Effector memory CD8-positive, alpha-beta T cell (primary cell): ENCODE data around the gene FLYWCH1.

Source experiments
- ATAC-seq: fragments of 150-1000 bp; cut with Tn5 transposase; replicated peaks from 2 replicates; pipeline ENCODE4 v1.10.0; 2021; ENCODE audit warnings: mild to moderate bottlenecking, moderate library complexity
- DNase-seq, 3 experiments: peaks; one replicate each; pipeline ENCODE4 v3.0.0; 2021
- H3K27ac Mint-ChIP-seq, 2 donors: one replicate each; pipeline ENCODE4 v1.8.0; 2022; ENCODE audit warnings: mild to moderate bottlenecking in 2 of 2, mixed read lengths in 2 of 2, moderate library complexity in 2 of 2
- H3K27me3 Mint-ChIP-seq, 2 donors: one replicate each; pipeline ENCODE4 v1.8.0; 2022; ENCODE audit warnings: mixed read lengths in 2 of 2
- H3K36me3 Mint-ChIP-seq: one replicate; pipeline ENCODE4 v1.8.0; 2022; ENCODE audit warnings: mild to moderate bottlenecking, moderate library complexity, mixed read lengths; ENCODE audit not compliant: insufficient read depth
- H3K4me1 Mint-ChIP-seq, 2 donors: one replicate each; pipeline ENCODE4 v1.8.0; 2022; ENCODE audit warnings: low read depth in 2 of 2, mixed read lengths in 2 of 2
- H3K4me3 Mint-ChIP-seq, 2 donors: one replicate each; pipeline ENCODE4 v1.8.0; 2022; ENCODE audit warnings: mild to moderate bottlenecking in 2 of 2, mixed read lengths in 2 of 2, moderate library complexity in 2 of 2
- H3K9me3 Mint-ChIP-seq, 2 donors: one replicate each; pipeline ENCODE4 v1.8.0; 2022; ENCODE audit warnings: mixed read lengths in 2 of 2

FLYWCH1 gene

DNA sequence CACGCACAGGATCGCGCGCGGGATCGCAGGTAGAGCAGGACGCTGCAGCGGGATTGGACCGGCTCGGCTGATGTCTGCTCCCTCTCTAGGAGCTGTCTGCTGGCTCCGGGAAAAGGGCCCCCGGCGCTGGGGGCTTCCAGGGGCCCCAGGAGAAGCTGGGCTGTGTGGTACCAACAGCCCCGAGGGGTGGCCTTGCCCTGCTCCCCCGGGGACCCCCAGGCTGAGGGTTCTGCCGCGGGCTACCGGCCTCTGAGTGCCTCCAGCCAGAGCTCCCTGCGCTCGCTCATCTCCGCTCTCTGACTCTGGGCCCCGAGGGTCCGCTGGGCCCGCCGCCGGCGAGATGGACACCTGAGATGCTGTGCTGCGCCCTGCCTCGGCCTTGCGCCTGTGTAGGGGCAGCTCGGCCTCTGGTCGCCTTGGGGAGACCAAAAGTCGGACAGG lies 56.0 kb downstream of the FLYWCH1 start:
- no peak for ATAC-seq
- no peaks in the 10 kb centered on the region for H3K9me3 Mint-ChIP-seq

DNA sequence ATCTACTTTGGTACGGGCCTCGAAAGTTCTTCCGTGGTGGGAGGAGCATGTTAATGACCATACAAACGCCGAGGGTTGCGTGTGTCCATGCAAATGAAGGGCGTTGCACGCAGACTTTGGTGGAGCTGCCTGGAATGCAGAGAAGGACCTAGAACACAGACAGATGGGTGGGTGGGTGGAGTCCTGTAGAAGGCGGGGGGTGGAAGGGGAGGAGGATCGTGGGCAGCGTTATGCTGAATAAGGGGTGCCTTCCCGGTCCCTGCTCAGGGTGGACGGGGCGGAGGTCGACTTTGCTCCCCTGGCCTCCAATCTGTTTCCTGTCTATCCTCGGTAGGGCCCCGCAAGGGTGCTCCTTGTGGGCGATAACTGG lies 56.6 kb downstream of the FLYWCH1 start:
- Mint-ChIP-seq H3K27me3 (peaks cover 18 to 41% of the 10 kb centered on the region in 2 donors), H3K27ac (no peak overlapping the region), H3K9me3 (no peaks in the 10 kb centered on the region), H3K4me1 (peaks cover 11 to 23% of the 10 kb centered on the region in 2 donors), H3K4me3 (peak overlapping the region; percentile 52 to 76), H3K36me3 (peaks cover 4% of the 10 kb centered on the region)
- no peak for ATAC-seq
- no peak for DNase-seq

More for the DNA sequence above, 56.0 kb downstream of the FLYWCH1 start:
- Mint-ChIP-seq H3K36me3 (peaks cover 4% of the 10 kb centered on the region), H3K27ac (no peak overlapping the region), H3K27me3 (peaks cover 18 to 47% of the 10 kb centered on the region in 2 donors), H3K4me3 (peak overlapping the region; percentile 52 to 76), H3K4me1 (peaks cover 11 to 23% of the 10 kb centered on the region in 2 donors)
- DNase-seq = no peak

DNA sequence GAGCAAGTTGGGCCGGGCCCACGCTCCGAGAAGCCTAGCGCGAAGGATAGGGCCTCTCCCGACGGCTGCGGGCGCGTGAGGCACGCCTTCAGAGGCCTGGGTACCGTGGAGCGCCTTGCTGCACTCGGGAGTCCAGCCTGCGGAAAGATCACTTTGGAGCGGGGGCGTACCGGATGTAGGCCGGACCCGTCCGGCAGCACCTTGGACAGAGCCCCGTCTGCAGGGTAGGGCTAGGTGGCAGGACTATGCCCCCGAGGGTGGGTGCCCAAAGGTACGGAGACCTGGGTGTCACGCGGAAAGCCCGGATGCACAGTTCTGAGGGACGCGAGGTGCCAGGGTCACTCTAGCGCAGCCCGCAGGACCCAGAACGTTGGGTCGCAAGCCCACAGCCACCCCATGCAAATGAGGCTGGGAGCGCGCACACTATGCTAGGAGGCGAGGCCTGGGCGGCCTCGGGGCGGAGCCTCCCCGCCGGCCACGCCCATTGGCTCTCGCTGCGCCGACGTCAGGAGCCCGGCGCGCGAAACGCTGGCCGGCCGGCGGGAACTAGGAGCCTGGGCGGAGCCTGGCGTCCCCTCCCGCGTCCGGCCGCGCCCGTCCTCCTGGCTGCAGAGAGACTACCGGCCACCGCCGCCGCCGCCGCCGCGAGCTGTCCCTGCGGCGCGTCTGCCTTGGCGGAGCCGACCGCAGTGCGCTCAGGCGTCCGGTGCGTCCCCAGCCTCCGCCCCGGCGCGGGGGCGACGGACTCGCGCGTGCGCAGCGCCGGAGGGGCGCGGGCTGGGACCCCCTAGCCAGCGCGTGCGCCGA lies 57.2 kb downstream of the FLYWCH1 start, which contains the start of gene PAQR4:
Gene PAQR4, plus strand, starts transcription at position 611 of the 807 bp plus-strand sequence. CDS start 327 bp downstream, outside the sequence.
- Mint-ChIP-seq H3K9me3 (no peaks in the 10 kb centered on the region), H3K4me1 (peaks cover 11 to 20% of the 10 kb centered on the region in 2 donors), H3K4me3 (peak within 1 kb of the TSS; percentile 52 to 76), H3K27ac (no peak within 1 kb of the TSS), H3K27me3 (peaks cover 13 to 35% of the 10 kb centered on the region in 2 donors), H3K36me3 (peaks cover 4% of the 10 kb centered on the region)
- peak; percentile 59 to 76 (median 73) for DNase-seq
- peak; percentile 77 for ATAC-seq

DNA sequence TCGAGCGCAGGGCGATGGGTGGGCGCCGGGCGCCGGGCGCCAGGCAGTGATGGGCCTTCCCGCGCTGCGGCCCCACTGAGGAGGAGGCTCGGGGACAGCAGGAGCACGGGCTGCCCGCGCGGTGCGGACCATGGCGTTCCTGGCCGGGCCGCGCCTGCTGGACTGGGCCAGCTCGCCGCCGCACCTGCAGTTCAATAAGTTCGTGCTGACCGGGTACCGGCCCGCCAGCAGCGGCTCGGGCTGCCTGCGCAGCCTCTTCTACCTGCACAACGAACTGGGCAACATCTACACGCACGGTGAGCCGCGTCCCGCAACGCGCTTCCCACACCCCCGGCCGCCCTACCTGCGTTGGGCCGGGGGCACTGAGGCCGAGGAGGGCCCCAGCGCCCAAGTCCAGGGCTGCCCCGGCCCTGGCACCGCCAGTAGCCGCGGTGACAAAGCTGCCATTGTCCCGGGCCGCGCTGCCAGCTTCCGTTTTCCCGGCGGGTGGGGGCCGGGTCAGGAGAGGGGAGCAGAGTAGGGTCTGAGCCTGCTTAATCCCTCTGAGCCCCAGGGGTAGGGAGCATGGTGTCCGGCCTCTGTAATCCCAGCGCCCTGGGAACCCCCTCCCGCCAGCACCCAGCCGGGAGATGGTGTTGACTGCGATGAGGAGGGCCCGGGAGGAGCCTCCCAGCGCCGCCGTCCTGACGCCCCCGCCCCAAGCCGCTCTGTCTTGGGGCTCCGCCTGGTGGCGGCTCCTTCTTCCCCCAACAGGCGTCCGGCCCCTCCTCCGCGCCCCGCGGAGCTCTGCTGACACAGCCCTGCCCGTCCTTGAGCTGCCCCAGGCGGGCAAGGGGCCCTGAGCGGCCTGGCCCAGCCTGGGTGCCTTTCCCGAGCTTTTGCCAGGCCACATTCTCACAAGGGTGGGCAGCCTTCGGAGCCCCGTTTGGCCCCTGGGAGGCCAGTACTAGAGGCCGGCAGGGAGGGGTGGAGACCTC lies 58.1 kb downstream of the FLYWCH1 start:
- Mint-ChIP-seq H3K27ac (no peak overlapping the region), H3K4me1 (peaks cover 5 to 17% of the 10 kb centered on the region in 2 donors)
- peak; percentile 50 to 62 (median 62) for DNase-seq

DNA sequence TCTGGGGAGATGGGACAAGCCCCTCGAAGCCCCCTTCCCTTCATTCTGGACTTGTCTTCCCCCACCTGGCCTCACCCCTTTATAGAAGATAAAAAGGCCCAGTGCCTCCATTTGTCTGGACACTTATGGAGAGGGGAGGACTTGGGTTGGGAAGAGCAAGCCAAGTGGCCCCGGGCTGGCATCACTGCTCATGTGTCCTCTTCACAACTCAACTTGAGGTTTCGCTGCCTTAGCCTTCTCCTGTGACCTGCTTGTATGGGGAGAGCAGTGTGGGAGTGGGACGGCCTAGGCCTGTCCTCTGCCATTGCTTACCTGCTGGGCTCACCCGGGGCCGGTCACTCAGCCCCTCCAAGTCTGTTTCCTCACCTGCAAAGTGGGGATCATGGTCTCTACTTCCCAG lies 58.8 kb downstream of the FLYWCH1 start:
- Mint-ChIP-seq H3K27me3 (peaks cover 9 to 29% of the 10 kb centered on the region in 2 donors), H3K4me1 (peaks cover 5 to 13% of the 10 kb centered on the region in 2 donors), H3K36me3 (peaks cover 4% of the 10 kb centered on the region), H3K27ac (peak overlapping the region in 1 of 2 donors; percentile 15), H3K4me3 (peak overlapping the region; percentile 49 to 62), H3K9me3 (no peaks in the 10 kb centered on the region)
- no peak for DNase-seq
- ATAC-seq = no peak

More for the DNA sequence above, 58.1 kb downstream of the FLYWCH1 start:
- H3K9me3 Mint-ChIP-seq = no peaks in the 10 kb centered on the region
- ATAC-seq = peak; percentile 71
- peaks cover 4% of the 10 kb centered on the region for H3K36me3 Mint-ChIP-seq
- H3K27me3 Mint-ChIP-seq = peaks cover 9 to 29% of the 10 kb centered on the region in 2 donors
- peak overlapping the region; percentile 49 to 62 for H3K4me3 Mint-ChIP-seq

DNA sequence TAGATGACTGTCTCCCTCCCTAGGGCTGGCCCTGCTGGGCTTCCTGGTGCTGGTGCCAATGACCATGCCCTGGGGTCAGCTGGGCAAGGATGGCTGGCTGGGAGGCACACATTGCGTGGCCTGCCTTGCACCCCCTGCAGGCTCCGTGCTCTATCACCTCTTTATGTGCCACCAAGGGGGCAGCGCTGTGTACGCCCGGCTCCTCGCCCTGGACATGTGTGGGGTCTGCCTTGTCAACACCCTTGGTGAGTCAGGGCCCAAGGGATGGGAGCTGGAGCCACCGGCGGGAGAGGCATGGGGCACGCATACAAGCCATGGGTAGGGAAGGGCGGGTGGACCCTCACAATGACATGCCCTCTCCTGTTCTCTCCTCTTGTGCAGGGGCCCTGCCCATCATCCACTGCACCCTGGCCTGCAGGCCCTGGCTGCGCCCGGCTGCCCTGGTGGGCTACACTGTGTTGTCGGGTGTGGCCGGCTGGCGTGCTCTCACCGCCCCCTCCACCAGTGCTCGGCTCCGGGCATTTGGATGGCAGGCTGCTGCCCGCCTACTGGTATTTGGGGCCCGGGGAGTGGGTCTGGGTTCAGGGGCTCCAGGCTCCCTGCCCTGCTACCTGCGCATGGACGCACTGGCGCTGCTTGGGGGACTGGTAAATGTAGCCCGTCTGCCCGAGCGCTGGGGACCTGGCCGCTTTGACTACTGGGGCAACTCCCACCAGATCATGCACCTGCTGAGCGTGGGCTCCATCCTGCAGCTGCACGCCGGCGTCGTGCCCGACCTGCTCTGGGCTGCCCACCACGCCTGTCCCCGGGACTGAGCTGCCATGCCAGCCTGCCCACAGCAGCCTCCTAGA lies 59.6 kb downstream of the FLYWCH1 start:
- peaks cover 9 to 29% of the 10 kb centered on the region in 2 donors for H3K27me3 Mint-ChIP-seq
- no peak for DNase-seq
- peaks cover 4% of the 10 kb centered on the region for H3K36me3 Mint-ChIP-seq
- H3K9me3 Mint-ChIP-seq = no peaks in the 10 kb centered on the region
- no peak for ATAC-seq
- H3K4me1 Mint-ChIP-seq = peaks cover 5 to 13% of the 10 kb centered on the region in 2 donors
- peak overlapping the region in 1 of 2 donors; percentile 15 for H3K27ac Mint-ChIP-seq
- H3K4me3 Mint-ChIP-seq = peak overlapping the region in 1 of 2 donors; percentile 62

DNA sequence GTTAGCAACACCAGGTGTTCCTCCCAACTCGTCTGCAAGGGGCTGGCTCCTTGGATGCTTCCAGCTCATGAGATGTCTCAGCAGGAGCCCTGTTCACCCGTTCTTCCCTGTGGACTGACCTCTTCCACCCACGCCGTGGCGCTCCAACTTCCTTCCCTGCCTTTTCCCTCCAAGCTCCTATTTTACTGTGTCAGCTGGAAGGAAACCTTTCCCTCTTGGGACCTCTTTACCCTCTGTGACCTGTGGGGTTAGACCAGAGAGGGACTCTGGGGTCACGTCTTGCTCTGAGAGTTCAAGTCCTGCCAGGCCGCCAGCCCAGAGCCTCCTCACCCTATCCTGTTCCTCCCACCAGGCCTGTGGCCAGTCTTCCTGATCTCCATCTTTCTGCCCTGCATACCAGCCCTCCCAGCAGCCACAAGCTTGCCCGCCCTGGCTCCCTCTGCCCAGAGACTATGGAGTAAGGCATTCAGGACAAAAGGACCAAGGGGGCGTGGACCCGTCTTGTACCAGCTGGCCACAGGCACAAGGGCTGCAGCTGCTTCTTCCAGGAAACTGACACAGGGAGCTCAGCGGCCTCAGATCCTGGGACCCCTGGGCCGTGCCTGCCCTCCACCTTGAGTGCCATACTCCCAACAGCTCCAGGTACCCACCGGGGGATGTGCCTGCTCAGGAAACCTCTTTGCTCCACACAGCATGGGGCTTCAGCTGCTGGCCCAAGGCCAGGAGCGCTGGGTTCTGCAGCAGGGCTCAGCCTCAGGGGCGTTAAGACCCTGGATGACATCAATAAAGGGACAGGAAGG lies 60.5 kb downstream of the FLYWCH1 start:
- H3K27me3 Mint-ChIP-seq = peaks cover 9 to 29% of the 10 kb centered on the region in 2 donors
- H3K36me3 Mint-ChIP-seq = peaks cover 4% of the 10 kb centered on the region
- peaks cover 5 to 13% of the 10 kb centered on the region in 2 donors for H3K4me1 Mint-ChIP-seq
- no peak for DNase-seq
- ATAC-seq = no peak
- peak overlapping the region in 1 of 2 donors; percentile 46 for H3K4me3 Mint-ChIP-seq
- H3K27ac Mint-ChIP-seq = no peak overlapping the region
- no peaks in the 10 kb centered on the region for H3K9me3 Mint-ChIP-seq

DNA sequence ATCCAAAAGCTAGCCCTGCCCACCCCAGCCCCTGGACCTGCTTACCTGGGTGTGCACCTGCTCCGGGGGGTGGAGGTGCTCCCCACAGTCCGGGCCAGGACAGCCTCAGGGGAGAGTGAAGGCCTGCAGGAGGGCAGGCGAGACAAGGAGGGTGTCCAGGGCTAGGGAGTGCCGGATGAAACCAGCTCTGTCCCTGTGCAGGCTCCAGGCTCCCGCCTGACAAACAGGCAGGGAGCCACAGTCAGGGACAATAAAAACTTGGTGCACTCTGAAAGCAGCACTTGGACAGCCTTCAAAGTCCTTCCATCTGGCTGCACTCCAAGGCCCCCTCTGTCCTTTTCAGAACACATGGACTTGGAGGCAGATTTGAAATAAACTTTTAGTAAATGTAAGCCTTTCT lies 61.4 kb downstream of the FLYWCH1 start:
- Mint-ChIP-seq H3K27me3 (peaks cover 5 to 22% of the 10 kb centered on the region in 2 donors), H3K36me3 (peaks cover 4% of the 10 kb centered on the region), H3K4me3 (no peak overlapping the region), H3K4me1 (peaks cover 2 to 10% of the 10 kb centered on the region in 2 donors), H3K27ac (no peak overlapping the region), H3K9me3 (no peaks in the 10 kb centered on the region)
- ATAC-seq (no peak), DNase-seq (no peak)

DNA sequence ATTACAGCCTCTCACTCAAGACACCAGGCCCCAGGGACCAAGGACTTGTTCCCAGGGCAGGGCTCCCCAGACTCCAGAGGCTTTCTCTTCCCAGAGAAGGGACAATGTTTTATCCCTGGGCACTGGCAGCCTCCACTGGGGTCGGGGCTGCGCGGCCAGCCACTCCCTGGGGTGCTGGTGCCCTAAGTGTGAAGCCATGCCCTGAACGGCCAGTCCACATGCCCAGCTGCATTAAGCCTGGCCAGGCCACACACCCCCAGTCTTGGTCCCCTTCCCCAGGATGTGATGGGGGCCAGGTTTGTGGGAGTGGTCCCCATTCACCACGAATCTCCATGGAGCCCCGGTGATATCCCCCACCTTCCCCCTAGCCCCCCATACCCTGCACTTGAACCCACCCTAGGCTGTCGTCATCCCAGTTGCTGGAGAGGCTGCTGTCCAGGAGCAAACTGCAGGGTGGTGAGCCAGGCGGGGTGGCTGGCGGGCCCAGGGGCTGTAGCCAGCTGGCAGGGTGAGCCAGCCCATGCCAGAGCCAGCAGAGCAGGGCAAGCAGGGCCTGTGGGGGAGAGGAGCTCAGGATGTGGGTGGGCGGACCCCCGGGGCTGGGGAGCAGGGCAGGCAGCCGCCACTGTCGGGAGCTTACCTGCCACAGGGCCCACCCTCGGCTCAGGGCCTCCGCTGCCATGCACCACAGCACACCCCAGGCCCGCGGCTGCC lies 62.0 kb downstream of the FLYWCH1 start:
- Mint-ChIP-seq H3K9me3 (no peaks in the 10 kb centered on the region), H3K27me3 (peaks cover 0 to 16% of the 10 kb centered on the region in 2 donors), H3K36me3 (peaks cover 4% of the 10 kb centered on the region), H3K27ac (no peak overlapping the region), H3K4me3 (no peak overlapping the region), H3K4me1 (peaks cover 0 to 3% of the 10 kb centered on the region in 2 donors)
- DNase-seq (no peak), ATAC-seq (no peak)

DNA sequence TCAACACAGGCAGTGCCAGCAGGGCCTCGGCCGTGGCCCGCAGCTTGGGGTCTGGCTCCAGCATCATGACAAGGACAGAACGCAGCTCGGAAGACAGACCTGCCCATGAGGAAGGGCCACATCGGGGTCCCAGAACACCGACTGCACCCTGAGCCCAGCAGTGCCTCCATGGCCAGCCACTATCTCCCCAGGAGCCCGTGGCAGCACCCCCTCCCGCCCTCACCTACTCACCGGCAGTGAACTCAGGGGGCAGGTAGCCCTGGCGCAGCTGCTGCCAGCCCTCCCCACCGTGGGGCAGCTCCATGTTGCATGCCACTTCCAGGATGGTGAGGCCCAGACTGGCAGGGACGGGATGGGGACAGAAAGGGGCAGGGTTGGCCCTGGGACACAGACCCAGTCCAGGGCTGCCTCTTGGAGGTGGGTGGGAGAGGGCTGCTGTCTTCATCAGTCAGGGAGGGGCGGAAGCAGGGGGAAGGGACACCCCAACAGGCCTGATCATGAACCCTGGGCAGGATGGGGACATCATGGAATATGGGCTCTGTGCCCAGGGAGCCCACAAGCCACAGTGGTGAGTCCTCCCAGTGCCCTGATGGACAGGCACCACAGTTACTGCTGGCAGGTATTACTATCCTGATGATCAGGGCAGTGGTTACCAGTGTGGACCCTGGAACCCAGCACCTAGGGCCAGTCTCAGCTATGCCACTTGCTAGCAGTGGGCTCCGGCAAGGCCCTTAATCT lies 62.8 kb downstream of the FLYWCH1 start:
- H3K9me3 Mint-ChIP-seq = no peaks in the 10 kb centered on the region
- ATAC-seq = no peak
- no peak for DNase-seq
- H3K27me3 Mint-ChIP-seq = peaks cover 0 to 16% of the 10 kb centered on the region in 2 donors
- no peak overlapping the region for H3K27ac Mint-ChIP-seq
- H3K4me1 Mint-ChIP-seq = peaks cover 0 to 2% of the 10 kb centered on the region in 2 donors
- peaks cover 4% of the 10 kb centered on the region for H3K36me3 Mint-ChIP-seq
- no peak overlapping the region for H3K4me3 Mint-ChIP-seq

DNA sequence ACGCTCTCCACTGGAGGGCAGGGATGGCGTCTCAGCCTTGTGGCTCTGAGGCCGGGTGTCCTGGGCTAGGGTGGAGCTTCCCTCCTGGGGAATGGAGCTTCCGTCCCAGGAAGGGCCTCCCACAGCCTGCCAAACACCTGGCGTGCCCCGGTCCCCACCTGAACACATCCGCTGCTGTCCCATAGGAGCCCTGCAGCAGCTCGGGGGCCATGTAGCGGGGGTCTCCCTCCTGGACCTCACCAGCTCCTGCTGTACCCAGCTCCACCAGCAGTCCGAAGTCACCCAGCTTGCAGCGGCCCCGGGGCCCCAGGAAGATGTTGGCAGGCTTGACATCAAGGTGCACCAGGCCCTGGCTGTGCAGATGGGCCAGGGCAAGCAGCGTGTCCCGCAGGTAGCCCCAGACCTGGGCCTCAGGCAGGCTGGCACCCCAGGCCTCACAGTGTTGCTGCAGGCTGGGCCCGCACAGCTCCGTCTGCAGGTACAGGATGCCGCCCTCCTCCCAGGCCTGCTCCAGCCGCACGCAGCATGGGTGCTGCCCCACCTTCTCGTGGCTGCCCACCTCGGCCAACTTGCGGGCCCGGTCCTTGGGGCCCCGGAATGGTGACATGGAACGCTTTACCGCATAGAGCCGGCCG lies 63.5 kb downstream of the FLYWCH1 start:
- DNase-seq (no peak), ATAC-seq (no peak)
- H3K4me1 Mint-ChIP-seq = peaks cover 0 to 4% of the 10 kb centered on the region in 2 donors
- H3K27ac Mint-ChIP-seq = no peak overlapping the region
- no peak overlapping the region for H3K4me3 Mint-ChIP-seq
- H3K27me3 Mint-ChIP-seq = peaks cover 0 to 16% of the 10 kb centered on the region in 2 donors
- no peaks in the 10 kb centered on the region for H3K9me3 Mint-ChIP-seq
- peaks cover 4% of the 10 kb centered on the region for H3K36me3 Mint-ChIP-seq
